ENCODE data around the gene THOP1.

THOP1 gene

GRCh38 chr19:2803486-2804155 is 18.3 kb downstream of the THOP1 start:
- Histone ChIP-seq H3K4me1 (ENCODE audit: control insufficient read depth in 1 of 2, insufficient read depth in 2 of 2, low read length in 2 of 2) (no peaks in the 10 kb centered on the region), H3K27ac (ENCODE audit: low read depth, low read length) (no peak overlapping the region), H3K9me3 (ENCODE audit: control insufficient read depth in 1 of 2, low read length in 2 of 2) (no peaks in the 10 kb centered on the region), H3K36me3 (ENCODE audit: control insufficient read depth in 1 of 2, insufficient read depth in 2 of 2, low read length in 2 of 2) (peaks cover 5 to 60% of the 10 kb centered on the region in 2 donors), H3K4me3 (ENCODE audit: low read depth in 1 of 2, low read length in 2 of 2) (no peak overlapping the region), H3K27me3 (ENCODE audit: control insufficient read depth in 1 of 2, insufficient read depth in 2 of 2, low read length in 2 of 2) (no peaks in the 10 kb centered on the region), H3K9ac (ENCODE audit: low read depth in 1 of 2, low read length in 2 of 2) (no peak overlapping the region)

GRCh38 chr19:2804156-2805004 is 19.1 kb downstream of the THOP1 start:
- Histone ChIP-seq H3K27me3 (ENCODE audit: control insufficient read depth in 1 of 2, insufficient read depth in 2 of 2, low read length in 2 of 2) (no peaks in the 10 kb centered on the region), H3K4me3 (ENCODE audit: low read depth in 1 of 2, low read length in 2 of 2) (no peak overlapping the region)

GRCh38 chr19:2805261-2805900 is 20.1 kb downstream of the THOP1 start:
- Histone ChIP-seq H3K27ac (ENCODE audit: low read depth, low read length) (no peak overlapping the region), H3K4me3 (ENCODE audit: low read depth in 1 of 2, low read length in 2 of 2) (no peak overlapping the region), H3K9ac (ENCODE audit: low read depth in 1 of 2, low read length in 2 of 2) (no peak overlapping the region), H3K36me3 (ENCODE audit: control insufficient read depth in 1 of 2, insufficient read depth in 2 of 2, low read length in 2 of 2) (peaks cover 18 to 65% of the 10 kb centered on the region in 2 donors), H3K27me3 (ENCODE audit: control insufficient read depth in 1 of 2, insufficient read depth in 2 of 2, low read length in 2 of 2) (no peaks in the 10 kb centered on the region), H3K4me1 (ENCODE audit: control insufficient read depth in 1 of 2, insufficient read depth in 2 of 2, low read length in 2 of 2) (peaks cover 0 to under 1% of the 10 kb centered on the region in 2 donors), H3K9me3 (ENCODE audit: control insufficient read depth in 1 of 2, low read length in 2 of 2) (no peaks in the 10 kb centered on the region)

More at GRCh38 chr19:2804156-2805004, 19.1 kb downstream of the THOP1 start:
- Histone ChIP-seq H3K27ac (ENCODE audit: low read depth, low read length) (no peak overlapping the region), H3K9ac (ENCODE audit: low read depth in 1 of 2, low read length in 2 of 2) (no peak overlapping the region), H3K36me3 (ENCODE audit: control insufficient read depth in 1 of 2, insufficient read depth in 2 of 2, low read length in 2 of 2) (peaks cover 13 to 64% of the 10 kb centered on the region in 2 donors), H3K4me1 (ENCODE audit: control insufficient read depth in 1 of 2, insufficient read depth in 2 of 2, low read length in 2 of 2) (no peaks in the 10 kb centered on the region), H3K9me3 (ENCODE audit: control insufficient read depth in 1 of 2, low read length in 2 of 2) (no peaks in the 10 kb centered on the region)

- Histone ChIP-seq H3K4me3 (ENCODE audit: low read depth in 1 of 2, low read length in 2 of 2) (no peak overlapping the region), H3K9ac (ENCODE audit: low read depth in 1 of 2, low read length in 2 of 2) (no peak overlapping the region), H3K36me3 (ENCODE audit: control insufficient read depth in 1 of 2, insufficient read depth in 2 of 2, low read length in 2 of 2) (peaks cover 18 to 58% of the 10 kb centered on the region in 2 donors), H3K27me3 (ENCODE audit: control insufficient read depth in 1 of 2, insufficient read depth in 2 of 2, low read length in 2 of 2) (no peaks in the 10 kb centered on the region), H3K9me3 (ENCODE audit: control insufficient read depth in 1 of 2, low read length in 2 of 2) (no peaks in the 10 kb centered on the region), H3K4me1 (ENCODE audit: control insufficient read depth in 1 of 2, insufficient read depth in 2 of 2, low read length in 2 of 2) (peaks cover 5 to 8% of the 10 kb centered on the region in 2 donors), H3K27ac (ENCODE audit: low read depth, low read length) (no peak overlapping the region)
Measured at GRCh38 chr19:2805991-2806649, 20.8 kb downstream of the THOP1 start.

- Histone ChIP-seq H3K4me1 (ENCODE audit: control insufficient read depth in 1 of 2, insufficient read depth in 2 of 2, low read length in 2 of 2) (peaks cover 10 to 14% of the 10 kb centered on the region in 2 donors), H3K9me3 (ENCODE audit: control insufficient read depth in 1 of 2, low read length in 2 of 2) (no peaks in the 10 kb centered on the region), H3K27ac (ENCODE audit: low read depth, low read length) (no peak overlapping the region), H3K36me3 (ENCODE audit: control insufficient read depth in 1 of 2, insufficient read depth in 2 of 2, low read length in 2 of 2) (peaks cover 18 to 56% of the 10 kb centered on the region in 2 donors), H3K4me3 (ENCODE audit: low read depth in 1 of 2, low read length in 2 of 2) (no peak overlapping the region), H3K9ac (ENCODE audit: low read depth in 1 of 2, low read length in 2 of 2) (no peak overlapping the region), H3K27me3 (ENCODE audit: control insufficient read depth in 1 of 2, insufficient read depth in 2 of 2, low read length in 2 of 2) (no peaks in the 10 kb centered on the region)
Measured at GRCh38 chr19:2806736-2807378, 21.6 kb downstream of the THOP1 start.

GRCh38 chr19:2807379-2808128 is 22.3 kb downstream of the THOP1 start:
- no peak overlapping the region for H3K9ac ChIP-seq (ENCODE audit: low read depth in 1 of 2, low read length in 2 of 2)
- H3K9me3 ChIP-seq (ENCODE audit: control insufficient read depth in 1 of 2, low read length in 2 of 2), result no peaks in the 10 kb centered on the region
- peaks cover 18 to 54% of the 10 kb centered on the region in 2 donors for H3K36me3 ChIP-seq (ENCODE audit: control insufficient read depth in 1 of 2, insufficient read depth in 2 of 2, low read length in 2 of 2)
- H3K27ac ChIP-seq (ENCODE audit: low read depth, low read length), result no peak overlapping the region
- H3K27me3 ChIP-seq (ENCODE audit: control insufficient read depth in 1 of 2, insufficient read depth in 2 of 2, low read length in 2 of 2), result no peaks in the 10 kb centered on the region
- no peak overlapping the region for H3K4me3 ChIP-seq (ENCODE audit: low read depth in 1 of 2, low read length in 2 of 2)
- H3K4me1 ChIP-seq (ENCODE audit: control insufficient read depth in 1 of 2, insufficient read depth in 2 of 2, low read length in 2 of 2), result peaks cover 14 to 20% of the 10 kb centered on the region in 2 donors

GRCh38 chr19:2808129-2808941 is 23.0 kb downstream of the THOP1 start:
- no peak overlapping the region for H3K9ac ChIP-seq (ENCODE audit: low read depth in 1 of 2, low read length in 2 of 2)
- H3K4me1 ChIP-seq (ENCODE audit: control insufficient read depth in 1 of 2, insufficient read depth in 2 of 2, low read length in 2 of 2), result peaks cover 14 to 22% of the 10 kb centered on the region in 2 donors
- H3K27me3 ChIP-seq (ENCODE audit: control insufficient read depth in 1 of 2, insufficient read depth in 2 of 2, low read length in 2 of 2), result no peaks in the 10 kb centered on the region
- H3K27ac ChIP-seq (ENCODE audit: low read depth, low read length), result no peak overlapping the region
- H3K36me3 ChIP-seq (ENCODE audit: control insufficient read depth in 1 of 2, insufficient read depth in 2 of 2, low read length in 2 of 2), result peaks cover 18 to 48% of the 10 kb centered on the region in 2 donors
- no peaks in the 10 kb centered on the region for H3K9me3 ChIP-seq (ENCODE audit: control insufficient read depth in 1 of 2, low read length in 2 of 2)
- H3K4me3 ChIP-seq (ENCODE audit: low read depth in 1 of 2, low read length in 2 of 2), result no peak overlapping the region

- no peak overlapping the region for H3K4me3 ChIP-seq (ENCODE audit: low read depth in 1 of 2, low read length in 2 of 2)
- no peak overlapping the region for H3K27ac ChIP-seq (ENCODE audit: low read depth, low read length)
- no peaks in the 10 kb centered on the region for H3K9me3 ChIP-seq (ENCODE audit: control insufficient read depth in 1 of 2, low read length in 2 of 2)
- peaks cover 14 to 56% of the 10 kb centered on the region in 2 donors for H3K36me3 ChIP-seq (ENCODE audit: control insufficient read depth in 1 of 2, insufficient read depth in 2 of 2, low read length in 2 of 2)
- H3K4me1 ChIP-seq (ENCODE audit: control insufficient read depth in 1 of 2, insufficient read depth in 2 of 2, low read length in 2 of 2), result peaks cover 14 to 22% of the 10 kb centered on the region in 2 donors
- H3K27me3 ChIP-seq (ENCODE audit: control insufficient read depth in 1 of 2, insufficient read depth in 2 of 2, low read length in 2 of 2), result no peaks in the 10 kb centered on the region
- no peak overlapping the region for H3K9ac ChIP-seq (ENCODE audit: low read depth in 1 of 2, low read length in 2 of 2)
Measured at GRCh38 chr19:2809387-2810140, 24.3 kb downstream of the THOP1 start.
